DOHH2 (cell line): ENCODE results near the gene SUPT20H.

ENCODE experiments used
- H3F3A ChIP-seq: fragments of 200-600 bp; sonication (generic), shearing (Covaris generic); 2 replicates; pipeline ENCODE4 v1.6.0; 2016; ENCODE audit warnings: antibody characterized with exemption, mild to moderate bottlenecking; ENCODE audit not compliant: control insufficient read depth, insufficient read depth
- H3K27ac ChIP-seq: fragments of 200-600 bp; sonication (generic); 2 replicates; pipeline ENCODE4 v1.5.1; 2014; ENCODE audit warnings: low read depth, mild to moderate bottlenecking, low read length, moderate library complexity
- H3K27me3 ChIP-seq: fragments of 200-600 bp; sonication (generic); 2 replicates; pipeline ENCODE4 v1.6.1; 2014; ENCODE audit warnings: mild to moderate bottlenecking, low read length, mixed read lengths; ENCODE audit not compliant: control insufficient read depth
- H3K36me3 ChIP-seq: fragments of 200-600 bp; sonication (generic); 2 replicates; pipeline ENCODE4 v1.6.1; 2014; ENCODE audit warnings: mild to moderate bottlenecking, low read length, moderate library complexity, mixed read lengths; ENCODE audit not compliant: control insufficient read depth
- H3K4me1 ChIP-seq: fragments of 200-600 bp; sonication (generic); 2 replicates; pipeline ENCODE4 v1.6.1; 2014; ENCODE audit warnings: mild to moderate bottlenecking, low read length, mixed read lengths; ENCODE audit not compliant: control insufficient read depth
- H3K4me2 ChIP-seq: fragments of 200-600 bp; sonication (generic); 2 replicates; pipeline ENCODE4 v1.6.0; 2014; ENCODE audit warnings: mild to moderate bottlenecking, low read length, moderate library complexity
- H3K4me3 ChIP-seq: fragments of 200-600 bp; sonication (generic); 2 replicates; pipeline ENCODE4 v1.5.1; 2014; ENCODE audit warnings: mild to moderate bottlenecking, low read length, mixed read lengths
- H3K79me2 ChIP-seq: fragments of 200-600 bp; sonication (generic); 2 replicates; pipeline ENCODE4 v1.6.1; 2014; ENCODE audit warnings: mild to moderate bottlenecking, low read length, mixed read lengths; ENCODE audit not compliant: control insufficient read depth
- H3K9me2 ChIP-seq: fragments of 200-600 bp; sonication (generic); replicated peaks from 2 replicates; pipeline ENCODE4 v1.6.1; 2014; ENCODE audit warnings: mild to moderate bottlenecking, low read length, mixed read lengths; ENCODE audit not compliant: control insufficient read depth
- H3K9me3 ChIP-seq: fragments of 200-600 bp; sonication (generic); 2 replicates; pipeline ENCODE4 v1.6.1; 2014; ENCODE audit warnings: antibody characterized with exemption, low read length, mixed read lengths; ENCODE audit not compliant: control insufficient read depth, insufficient read depth
- H4K20me1 ChIP-seq: fragments of 200-600 bp; sonication (generic); 2 replicates; pipeline ENCODE4 v1.6.0; 2014; ENCODE audit warnings: low read depth, mild to moderate bottlenecking, antibody characterized with exemption, low read length, moderate library complexity; ENCODE audit not compliant: control insufficient read depth, insufficient read depth
- CTCF ChIP-seq: fragments of 200-600 bp; sonication (generic); IDR thresholded peaks from one replicate; pipeline ENCODE4 v1.5.1; 2014; ENCODE audit warnings: antibody characterized with exemption, mild to moderate bottlenecking, low read depth, low read length; ENCODE audit not compliant: poor library complexity, severe bottlenecking
- EZH2phosphoT487 ChIP-seq: fragments of 200-600 bp; sonication (generic); IDR thresholded peaks from 2 replicates; pipeline ENCODE4 v1.6.1; 2017; ENCODE audit warnings: borderline replicate concordance, mild to moderate bottlenecking, antibody characterized with exemption, low read length, moderate library complexity, mixed read lengths

The SUPT20H gene

DNA sequence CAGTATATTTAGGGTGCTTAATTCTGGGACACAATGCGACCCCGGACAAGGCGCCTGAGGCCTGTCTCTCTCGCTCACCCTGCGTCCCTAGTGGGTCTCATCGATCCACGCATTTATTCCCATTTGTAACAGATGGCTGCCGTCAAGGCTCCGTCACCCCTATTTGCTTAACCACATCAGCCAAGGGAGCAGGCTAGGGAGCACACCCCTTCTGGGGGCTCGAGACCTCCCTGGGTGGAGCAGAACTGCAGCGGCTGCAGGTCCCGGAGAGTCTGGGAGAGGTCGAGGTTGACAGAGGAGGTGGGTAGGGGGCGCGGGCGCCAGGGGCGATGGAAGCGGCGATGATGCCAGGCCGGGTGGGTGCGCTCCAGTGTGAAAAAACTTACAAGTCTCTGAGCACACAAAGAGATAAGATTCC is 60.9 kb downstream of the SUPT20H start:
- Histone ChIP-seq H3K36me3 (peaks cover 69% of the 10 kb centered on the region), H3K4me3 (peak overlapping the region; percentile 89), H3K9me2 (no peaks in the 10 kb centered on the region), H3K4me1 (peaks cover 23% of the 10 kb centered on the region), H3F3A (peaks cover 14% of the 10 kb centered on the region), H3K27me3 (no peaks in the 10 kb centered on the region), H3K4me2 (peak overlapping the region; percentile 88), H4K20me1 (peaks cover 10% of the 10 kb centered on the region), H3K9me3 (no peaks in the 10 kb centered on the region), H3K79me2 (peaks cover 84% of the 10 kb centered on the region), H3K27ac (peak overlapping the region; percentile 93)
- TF ChIP-seq EZH2phosphoT487 (no peak), CTCF (no peak)

- TF ChIP-seq EZH2phosphoT487, result no peak
- no peak for TF ChIP-seq CTCF
- H4K20me1 ChIP-seq, result peaks cover 10% of the 10 kb centered on the region
- peaks cover 20% of the 10 kb centered on the region for H3K4me1 ChIP-seq
- H3K9me3 ChIP-seq, result no peaks in the 10 kb centered on the region
- H3K79me2 ChIP-seq, result peaks cover 76% of the 10 kb centered on the region
- no peak overlapping the region for H3K27ac ChIP-seq
- no peaks in the 10 kb centered on the region for H3K9me2 ChIP-seq
- H3F3A ChIP-seq, result peaks cover 14% of the 10 kb centered on the region
- H3K36me3 ChIP-seq, result peaks cover 69% of the 10 kb centered on the region
- H3K4me3 ChIP-seq, result peak overlapping the region; percentile 89
- H3K4me2 ChIP-seq, result peak overlapping the region; percentile 88
- no peaks in the 10 kb centered on the region for H3K27me3 ChIP-seq
Measured at GRCh38 chr13:36997716-36998427, 61.6 kb downstream of the SUPT20H start.

DNA sequence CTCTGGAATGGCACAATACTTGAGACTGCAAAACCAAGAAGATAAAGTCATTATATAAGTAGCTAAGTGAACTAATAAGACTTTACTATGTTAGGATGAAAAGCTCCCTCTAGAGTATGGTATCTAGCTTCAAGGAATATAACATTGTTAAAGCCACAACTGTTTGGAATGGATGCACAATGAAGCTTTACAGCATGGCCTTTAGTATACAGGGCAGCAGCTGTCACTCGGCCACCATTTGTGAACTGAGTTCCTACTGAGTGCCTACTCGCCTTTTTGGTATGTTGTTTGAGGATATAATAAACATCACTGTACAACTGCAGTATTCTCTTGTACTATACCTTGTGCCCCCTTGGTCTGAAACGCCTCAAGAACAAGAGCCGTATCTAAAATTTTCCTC is 67.1 kb downstream of the SUPT20H start:
- 0 out of 2 replicates have a peak, but pooled peaks cover 4% of the 10 kb centered on the region for H4K20me1 ChIP-seq
- no peaks in the 10 kb centered on the region for H3F3A ChIP-seq
- TF ChIP-seq EZH2phosphoT487 (no peak), CTCF (no peak)
- H3K27me3 ChIP-seq, result no peaks in the 10 kb centered on the region
- peaks cover 33% of the 10 kb centered on the region for H3K79me2 ChIP-seq
- peaks cover 5% of the 10 kb centered on the region for H3K4me1 ChIP-seq
- H3K4me3 ChIP-seq, result no peak overlapping the region
- no peaks in the 10 kb centered on the region for H3K9me3 ChIP-seq
- no peak overlapping the region for H3K27ac ChIP-seq
- H3K9me2 ChIP-seq, result no peaks in the 10 kb centered on the region
- no peak overlapping the region for H3K4me2 ChIP-seq
- H3K36me3 ChIP-seq, result peaks cover 96% of the 10 kb centered on the region
